ENCODE data around the gene TBR1.

- TF ChIP-seq SIN3A (IDR thresholded peaks at IDR 0.05; ENCODE audit: borderline replicate concordance, low read depth, low read length) (no peak), TEAD4 (IDR thresholded peaks at IDR 0.05; ENCODE audit: borderline replicate concordance, insufficient read depth) (no peak), GATA2 (CRISPR knock-in tag; IDR thresholded peaks at IDR 0.05) (no peak), EP300 (IDR thresholded peaks at IDR 0.05; ENCODE audit: borderline replicate concordance in 1 of 2, low read depth in 1 of 2, low read length in 1 of 2) (no peak), USF1 (IDR thresholded peaks at IDR 0.05; ENCODE audit: borderline replicate concordance, low read depth) (no peak), EZH2phosphoT487 (IDR thresholded peaks at IDR 0.05; ENCODE audit: borderline replicate concordance, low read depth) (no peak), POLR2AphosphoS5 (IDR thresholded peaks at IDR 0.05; ENCODE audit: low read depth, low read length) (no peak), FOXM1 (IDR thresholded peaks at IDR 0.05; ENCODE audit: low read depth) (no peak), USF2 (IDR thresholded peaks at IDR 0.05; ENCODE audit: borderline replicate concordance, low read depth, low read length) (no peak)
- TF ChIP-seq, protein P1, sequence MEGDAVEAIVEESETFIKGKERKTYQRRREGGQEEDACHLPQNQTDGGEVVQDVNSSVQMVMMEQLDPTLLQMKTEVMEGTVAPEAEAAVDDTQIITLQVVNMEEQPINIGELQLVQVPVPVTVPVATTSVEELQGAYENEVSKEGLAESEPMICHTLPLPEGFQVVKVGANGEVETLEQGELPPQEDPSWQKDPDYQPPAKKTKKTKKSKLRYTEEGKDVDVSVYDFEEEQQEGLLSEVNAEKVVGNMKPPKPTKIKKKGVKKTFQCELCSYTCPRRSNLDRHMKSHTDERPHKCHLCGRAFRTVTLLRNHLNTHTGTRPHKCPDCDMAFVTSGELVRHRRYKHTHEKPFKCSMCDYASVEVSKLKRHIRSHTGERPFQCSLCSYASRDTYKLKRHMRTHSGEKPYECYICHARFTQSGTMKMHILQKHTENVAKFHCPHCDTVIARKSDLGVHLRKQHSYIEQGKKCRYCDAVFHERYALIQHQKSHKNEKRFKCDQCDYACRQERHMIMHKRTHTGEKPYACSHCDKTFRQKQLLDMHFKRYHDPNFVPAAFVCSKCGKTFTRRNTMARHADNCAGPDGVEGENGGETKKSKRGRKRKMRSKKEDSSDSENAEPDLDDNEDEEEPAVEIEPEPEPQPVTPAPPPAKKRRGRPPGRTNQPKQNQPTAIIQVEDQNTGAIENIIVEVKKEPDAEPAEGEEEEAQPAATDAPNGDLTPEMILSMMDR (IDR thresholded peaks at IDR 0.05): no peak
- TF ChIP-seq, protein P2, sequence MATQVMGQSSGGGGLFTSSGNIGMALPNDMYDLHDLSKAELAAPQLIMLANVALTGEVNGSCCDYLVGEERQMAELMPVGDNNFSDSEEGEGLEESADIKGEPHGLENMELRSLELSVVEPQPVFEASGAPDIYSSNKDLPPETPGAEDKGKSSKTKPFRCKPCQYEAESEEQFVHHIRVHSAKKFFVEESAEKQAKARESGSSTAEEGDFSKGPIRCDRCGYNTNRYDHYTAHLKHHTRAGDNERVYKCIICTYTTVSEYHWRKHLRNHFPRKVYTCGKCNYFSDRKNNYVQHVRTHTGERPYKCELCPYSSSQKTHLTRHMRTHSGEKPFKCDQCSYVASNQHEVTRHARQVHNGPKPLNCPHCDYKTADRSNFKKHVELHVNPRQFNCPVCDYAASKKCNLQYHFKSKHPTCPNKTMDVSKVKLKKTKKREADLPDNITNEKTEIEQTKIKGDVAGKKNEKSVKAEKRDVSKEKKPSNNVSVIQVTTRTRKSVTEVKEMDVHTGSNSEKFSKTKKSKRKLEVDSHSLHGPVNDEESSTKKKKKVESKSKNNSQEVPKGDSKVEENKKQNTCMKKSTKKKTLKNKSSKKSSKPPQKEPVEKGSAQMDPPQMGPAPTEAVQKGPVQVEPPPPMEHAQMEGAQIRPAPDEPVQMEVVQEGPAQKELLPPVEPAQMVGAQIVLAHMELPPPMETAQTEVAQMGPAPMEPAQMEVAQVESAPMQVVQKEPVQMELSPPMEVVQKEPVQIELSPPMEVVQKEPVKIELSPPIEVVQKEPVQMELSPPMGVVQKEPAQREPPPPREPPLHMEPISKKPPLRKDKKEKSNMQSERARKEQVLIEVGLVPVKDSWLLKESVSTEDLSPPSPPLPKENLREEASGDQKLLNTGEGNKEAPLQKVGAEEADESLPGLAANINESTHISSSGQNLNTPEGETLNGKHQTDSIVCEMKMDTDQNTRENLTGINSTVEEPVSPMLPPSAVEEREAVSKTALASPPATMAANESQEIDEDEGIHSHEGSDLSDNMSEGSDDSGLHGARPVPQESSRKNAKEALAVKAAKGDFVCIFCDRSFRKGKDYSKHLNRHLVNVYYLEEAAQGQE (IDR thresholded peaks at IDR 0.05; ENCODE audit: low read depth, low read length): no peak
These were observed 16.0 kb downstream of the TBR1 start for GRCh38 chr2:161432107-161432506.
